ENCODE measurements around the gene SPEF1.

DNA sequence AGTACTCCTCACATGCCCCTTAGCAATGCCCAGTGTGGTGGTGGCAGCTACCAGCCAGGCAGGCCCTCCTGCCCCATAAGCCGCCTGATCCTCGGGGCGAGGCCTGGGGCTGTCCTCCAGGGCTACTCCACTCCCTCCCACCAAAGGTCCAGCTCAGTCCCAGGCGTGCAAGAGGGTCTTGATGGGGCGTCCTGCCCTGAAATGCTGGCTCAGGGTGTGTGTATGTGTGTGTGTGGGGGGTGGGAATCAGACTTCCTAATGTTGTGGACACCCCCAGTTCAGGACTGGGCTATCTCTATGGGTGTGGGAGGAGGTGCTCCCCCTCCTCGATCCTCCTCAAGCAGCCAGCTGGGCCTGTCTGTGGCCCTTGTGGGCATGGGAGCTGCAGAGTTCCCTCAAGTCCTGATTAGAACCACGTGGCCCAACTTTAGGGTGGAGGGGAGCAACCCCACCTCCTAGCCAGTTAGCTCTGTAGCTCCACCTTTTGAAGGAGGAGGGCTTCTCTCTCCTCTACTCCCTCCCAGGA, 41.3 kb downstream of the SPEF1 start:
- TF ChIP-seq CTCF (conservative IDR thresholded peaks at IDR 0.05 in 1 of 2, IDR thresholded peaks at IDR 0.05 in 1 of 2; ENCODE audit: extremely low read depth in 1 of 2, insufficient read depth in 1 of 2, low read depth in 1 of 2, low read length in 2 of 2) (no peak), EZH2 (IDR thresholded peaks at IDR 0.05; ENCODE audit: borderline replicate concordance, low read length) (no peak)
